Thyroid gland (tissue), 4 donors: ENCODE results near the gene OR7A17.

Experiments used
- POLR2A ChIP-seq, 2 donors: fragments of 450-650 bp; IDR thresholded peaks; one replicate each; pipeline ENCODE4 v1.6.1; 2017; ENCODE audit warnings: antibody characterized with exemption in 2 of 2, mild to moderate bottlenecking in 2 of 2, moderate library complexity in 1 of 2
- TF ChIP-seq, protein P1 (sequence below), 6 experiments: fragments of 200-600 bp in 3 of 6; fragments of 450-650 bp in 3 of 6; sonication (generic) in 3 of 6; IDR thresholded peaks; one replicate each; pipeline ENCODE4 v1.5.1; 2016 to 2019; ENCODE audit warnings: antibody characterized with exemption in 6 of 6, mild to moderate bottlenecking in 2 of 6, inconsistent platforms in 1 of 6, moderate library complexity in 1 of 6

DNA sequence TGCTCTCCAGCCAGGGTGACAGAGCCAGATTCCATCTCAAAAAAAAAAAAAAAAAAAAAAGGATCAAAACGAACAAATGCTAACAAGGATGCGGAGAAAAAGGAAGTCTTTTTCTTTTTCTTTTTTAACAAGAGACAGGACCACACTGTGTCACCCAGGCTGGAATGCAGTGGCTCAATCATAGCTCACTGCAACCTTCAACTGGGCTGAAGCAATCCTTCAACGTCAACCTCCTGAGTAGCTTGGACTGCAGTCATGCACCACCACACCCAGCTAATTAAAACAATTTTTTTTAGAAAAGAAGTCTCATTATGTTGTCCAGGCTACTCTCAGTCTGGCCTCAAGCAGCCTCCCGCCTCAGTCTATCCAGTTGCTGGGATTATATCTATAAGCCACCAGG is 20.8 kb upstream of the OR7A17 start:
- TF ChIP-seq POLR2A (IDR thresholded peaks at IDR 0.05): no peak
- TF ChIP-seq, protein P1, sequence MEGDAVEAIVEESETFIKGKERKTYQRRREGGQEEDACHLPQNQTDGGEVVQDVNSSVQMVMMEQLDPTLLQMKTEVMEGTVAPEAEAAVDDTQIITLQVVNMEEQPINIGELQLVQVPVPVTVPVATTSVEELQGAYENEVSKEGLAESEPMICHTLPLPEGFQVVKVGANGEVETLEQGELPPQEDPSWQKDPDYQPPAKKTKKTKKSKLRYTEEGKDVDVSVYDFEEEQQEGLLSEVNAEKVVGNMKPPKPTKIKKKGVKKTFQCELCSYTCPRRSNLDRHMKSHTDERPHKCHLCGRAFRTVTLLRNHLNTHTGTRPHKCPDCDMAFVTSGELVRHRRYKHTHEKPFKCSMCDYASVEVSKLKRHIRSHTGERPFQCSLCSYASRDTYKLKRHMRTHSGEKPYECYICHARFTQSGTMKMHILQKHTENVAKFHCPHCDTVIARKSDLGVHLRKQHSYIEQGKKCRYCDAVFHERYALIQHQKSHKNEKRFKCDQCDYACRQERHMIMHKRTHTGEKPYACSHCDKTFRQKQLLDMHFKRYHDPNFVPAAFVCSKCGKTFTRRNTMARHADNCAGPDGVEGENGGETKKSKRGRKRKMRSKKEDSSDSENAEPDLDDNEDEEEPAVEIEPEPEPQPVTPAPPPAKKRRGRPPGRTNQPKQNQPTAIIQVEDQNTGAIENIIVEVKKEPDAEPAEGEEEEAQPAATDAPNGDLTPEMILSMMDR (IDR thresholded peaks at IDR 0.05): no peak
